Measurements from ENCODE around the gene SHB.

SHB gene

GRCh38 chr9:37951671-37952449, 117.2 kb downstream of the SHB start:
- Histone ChIP-seq H4K91ac (ENCODE audit: low read length) (no peak overlapping the region), H2AFZ (ENCODE audit: low read depth, low read length) (no peak overlapping the region), H3K27me3 (ENCODE audit: control insufficient read depth in 1 of 2, insufficient read depth in 1 of 2, low read length in 2 of 2) (no peaks in the 10 kb centered on the region), H2BK15ac (ENCODE audit: low read depth, poor library complexity, severe bottlenecking) (no peak overlapping the region), H2BK5ac (ENCODE audit: low read depth, low read length, poor library complexity, severe bottlenecking) (no peak overlapping the region), H2BK12ac (ENCODE audit: low read length in 2 of 2) (peak overlapping the region in 1 of 2 experiments; percentile 27), H3K4me3 (ENCODE audit: insufficient read depth in 1 of 2, low read depth in 1 of 2, low read length in 2 of 2) (no peak overlapping the region), H3K4ac (ENCODE audit: low read depth in 1 of 2, low read length in 2 of 2) (no peak overlapping the region), H3K9me3 (ENCODE audit: control insufficient read depth, low read length) (no peaks in the 10 kb centered on the region), H3K4me2 (ENCODE audit: low read length, poor library complexity, severe bottlenecking) (no peak overlapping the region), H3K14ac (ENCODE audit: low read length in 2 of 2) (no peak overlapping the region), H3K79me1 (replicated peaks; ENCODE audit: low read length, poor library complexity, severe bottlenecking) (peaks cover 24% of the 10 kb centered on the region), H3K27ac (ENCODE audit: low read length, poor library complexity, severe bottlenecking) (peak overlapping the region; percentile 4), H2BK120ac (ENCODE audit: low read depth, low read length) (no peak overlapping the region), H3K36me3 (ENCODE audit: control insufficient read depth in 1 of 2, insufficient read depth in 2 of 2, low read depth in 1 of 2, low read length in 2 of 2) (peaks cover 50 to 85% of the 10 kb centered on the region in 2 experiments), H3K23ac (ENCODE audit: low read length in 2 of 2) (no peak overlapping the region), H4K8ac (ENCODE audit: low read length) (no peak overlapping the region), H2AK5ac (ENCODE audit: low read length, severe bottlenecking) (no peak overlapping the region), H3K18ac (ENCODE audit: low read depth in 1 of 2, low read length in 2 of 2) (peak overlapping the region in 1 of 2 experiments; percentile 4), H3K9ac (ENCODE audit: low read length) (peak overlapping the region; percentile 3), H3K4me1 (ENCODE audit: control insufficient read depth, insufficient read depth, low read depth, low read length) (peaks cover 66% of the 10 kb centered on the region)
- WGBS = 91% methylated on average over 10 of the region's 12 CpGs
- DNase-seq = no peak

- Histone ChIP-seq H3K9ac (ENCODE audit: low read length) (no peak overlapping the region), H3K4me3 (ENCODE audit: insufficient read depth in 1 of 2, low read depth in 1 of 2, low read length in 2 of 2) (no peak overlapping the region), H2BK12ac (ENCODE audit: low read length in 2 of 2) (no peak overlapping the region), H3K23ac (ENCODE audit: low read length in 2 of 2) (no peak overlapping the region), H2BK15ac (ENCODE audit: low read depth, poor library complexity, severe bottlenecking) (no peak overlapping the region), H3K4ac (ENCODE audit: low read depth in 1 of 2, low read length in 2 of 2) (no peak overlapping the region), H2BK120ac (ENCODE audit: low read depth, low read length) (no peak overlapping the region), H3K9me3 (ENCODE audit: control insufficient read depth, low read length) (no peaks in the 10 kb centered on the region), H4K91ac (ENCODE audit: low read length) (no peak overlapping the region), H3K36me3 (ENCODE audit: control insufficient read depth in 1 of 2, insufficient read depth in 2 of 2, low read depth in 1 of 2, low read length in 2 of 2) (peaks cover 61 to 87% of the 10 kb centered on the region in 2 experiments), H3K79me1 (replicated peaks; ENCODE audit: low read length, poor library complexity, severe bottlenecking) (peaks cover 29% of the 10 kb centered on the region), H2AK5ac (ENCODE audit: low read length, severe bottlenecking) (peak overlapping the region; percentile 1), H2BK5ac (ENCODE audit: low read depth, low read length, poor library complexity, severe bottlenecking) (no peak overlapping the region), H3K27me3 (ENCODE audit: control insufficient read depth in 1 of 2, insufficient read depth in 1 of 2, low read length in 2 of 2) (no peaks in the 10 kb centered on the region), H3K4me2 (ENCODE audit: low read length, poor library complexity, severe bottlenecking) (no peak overlapping the region), H4K8ac (ENCODE audit: low read length) (no peak overlapping the region), H3K27ac (ENCODE audit: low read length, poor library complexity, severe bottlenecking) (peak overlapping the region; percentile 11), H3K4me1 (ENCODE audit: control insufficient read depth, insufficient read depth, low read depth, low read length) (peaks cover 67% of the 10 kb centered on the region), H2AFZ (ENCODE audit: low read depth, low read length) (no peak overlapping the region), H3K18ac (ENCODE audit: low read depth in 1 of 2, low read length in 2 of 2) (peak overlapping the region in 1 of 2 experiments; percentile 41), H3K14ac (ENCODE audit: low read length in 2 of 2) (no peak overlapping the region)
- DNase-seq = no peak
- 94% methylated on average over 12 of the region's 12 CpGs for WGBS
Measured at GRCh38 chr9:37950561-37950960, 118.5 kb downstream of the SHB start.

- DNase-seq = no peak
- H3K18ac ChIP-seq (ENCODE audit: low read depth in 1 of 2, low read length in 2 of 2) = no peak overlapping the region
- peaks cover 70% of the 10 kb centered on the region for H3K4me1 ChIP-seq (ENCODE audit: control insufficient read depth, insufficient read depth, low read depth, low read length)
- no peak overlapping the region for H2BK120ac ChIP-seq (ENCODE audit: low read depth, low read length)
- no peak overlapping the region for H2BK15ac ChIP-seq (ENCODE audit: low read depth, poor library complexity, severe bottlenecking)
- no peak overlapping the region for H4K8ac ChIP-seq (ENCODE audit: low read length)
- H3K9ac ChIP-seq (ENCODE audit: low read length) = no peak overlapping the region
- H3K4me2 ChIP-seq (ENCODE audit: low read length, poor library complexity, severe bottlenecking) = no peak overlapping the region
- H3K4me3 ChIP-seq (ENCODE audit: insufficient read depth in 1 of 2, low read depth in 1 of 2, low read length in 2 of 2) = no peak overlapping the region
- no peak overlapping the region for H2AK5ac ChIP-seq (ENCODE audit: low read length, severe bottlenecking)
- H3K79me1 ChIP-seq (replicated peaks; ENCODE audit: low read length, poor library complexity, severe bottlenecking) = peaks cover 30% of the 10 kb centered on the region
- no peaks in the 10 kb centered on the region for H3K27me3 ChIP-seq (ENCODE audit: control insufficient read depth in 1 of 2, insufficient read depth in 1 of 2, low read length in 2 of 2)
- H3K4ac ChIP-seq (ENCODE audit: low read depth in 1 of 2, low read length in 2 of 2) = no peak overlapping the region
- H3K14ac ChIP-seq (ENCODE audit: low read length in 2 of 2) = no peak overlapping the region
- H2BK5ac ChIP-seq (ENCODE audit: low read depth, low read length, poor library complexity, severe bottlenecking) = no peak overlapping the region
- peaks cover 61 to 86% of the 10 kb centered on the region in 2 experiments for H3K36me3 ChIP-seq (ENCODE audit: control insufficient read depth in 1 of 2, insufficient read depth in 2 of 2, low read depth in 1 of 2, low read length in 2 of 2)
- H3K27ac ChIP-seq (ENCODE audit: low read length, poor library complexity, severe bottlenecking) = peak overlapping the region; percentile 35
- H2AFZ ChIP-seq (ENCODE audit: low read depth, low read length) = no peak overlapping the region
- no peak overlapping the region for H4K91ac ChIP-seq (ENCODE audit: low read length)
- no peaks in the 10 kb centered on the region for H3K9me3 ChIP-seq (ENCODE audit: control insufficient read depth, low read length)
- no peak overlapping the region for H3K23ac ChIP-seq (ENCODE audit: low read length in 2 of 2)
- 79% methylated on average over 8 of the region's 8 CpGs for WGBS
- no peak overlapping the region for H2BK12ac ChIP-seq (ENCODE audit: low read length in 2 of 2)
Measured at GRCh38 chr9:37949576-37949975, 119.5 kb downstream of the SHB start.

DNA sequence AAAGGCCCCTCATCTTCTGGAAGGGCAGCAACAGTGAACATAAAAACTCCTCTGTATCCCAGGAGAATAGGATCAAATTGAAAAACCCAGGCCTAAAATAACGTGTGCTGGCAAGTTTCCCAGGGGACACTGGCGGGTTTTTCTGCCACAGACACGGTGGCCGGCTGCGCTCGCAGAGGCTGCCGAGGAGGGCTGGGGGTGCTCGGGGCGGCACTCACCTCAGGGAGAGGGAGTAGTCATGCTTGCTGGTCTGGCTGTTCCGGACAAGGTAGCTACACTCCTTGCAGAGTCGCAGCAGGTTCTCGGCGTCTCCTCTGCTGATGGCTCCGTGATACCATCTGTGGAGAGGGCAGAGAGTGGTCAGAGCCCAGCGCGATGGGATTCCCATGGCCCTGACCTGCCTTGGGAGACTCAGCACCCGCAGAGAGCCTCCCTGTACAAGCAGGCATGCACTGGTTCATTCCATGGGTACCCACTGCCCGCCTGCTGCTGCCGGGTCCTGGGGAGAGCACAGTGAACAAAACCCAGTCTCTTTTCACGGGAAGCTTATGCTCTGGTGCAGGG, 120.5 kb downstream of the SHB start:
- no peak overlapping the region for H3K4me3 ChIP-seq (ENCODE audit: insufficient read depth in 1 of 2, low read depth in 1 of 2, low read length in 2 of 2)
- peaks cover 59 to 90% of the 10 kb centered on the region in 2 experiments for H3K36me3 ChIP-seq (ENCODE audit: control insufficient read depth in 1 of 2, insufficient read depth in 2 of 2, low read depth in 1 of 2, low read length in 2 of 2)
- WGBS = 97% methylated on average over 20 of the region's 20 CpGs
- no peak overlapping the region for H3K14ac ChIP-seq (ENCODE audit: low read length in 2 of 2)
- no peak overlapping the region for H3K27ac ChIP-seq (ENCODE audit: low read length, poor library complexity, severe bottlenecking)
- H3K27me3 ChIP-seq (ENCODE audit: control insufficient read depth in 1 of 2, insufficient read depth in 1 of 2, low read length in 2 of 2) = no peaks in the 10 kb centered on the region
- H3K4me2 ChIP-seq (ENCODE audit: low read length, poor library complexity, severe bottlenecking) = no peak overlapping the region
- no peak overlapping the region for H2BK15ac ChIP-seq (ENCODE audit: low read depth, poor library complexity, severe bottlenecking)
- no peak overlapping the region for H3K23ac ChIP-seq (ENCODE audit: low read length in 2 of 2)
- no peak overlapping the region for H3K18ac ChIP-seq (ENCODE audit: low read depth in 1 of 2, low read length in 2 of 2)
- peaks cover 30% of the 10 kb centered on the region for H3K79me1 ChIP-seq (replicated peaks; ENCODE audit: low read length, poor library complexity, severe bottlenecking)
- H3K4me1 ChIP-seq (ENCODE audit: control insufficient read depth, insufficient read depth, low read depth, low read length) = peaks cover 71% of the 10 kb centered on the region
- no peak overlapping the region for H2BK5ac ChIP-seq (ENCODE audit: low read depth, low read length, poor library complexity, severe bottlenecking)
- DNase-seq = no peak
- no peak overlapping the region for H2BK12ac ChIP-seq (ENCODE audit: low read length in 2 of 2)
- H4K8ac ChIP-seq (ENCODE audit: low read length) = peak overlapping the region; percentile 12
- H3K9ac ChIP-seq (ENCODE audit: low read length) = no peak overlapping the region
- H2AK5ac ChIP-seq (ENCODE audit: low read length, severe bottlenecking) = peak overlapping the region; percentile 5
- H3K9me3 ChIP-seq (ENCODE audit: control insufficient read depth, low read length) = no peaks in the 10 kb centered on the region
- H4K91ac ChIP-seq (ENCODE audit: low read length) = peak overlapping the region; percentile 34
- H2AFZ ChIP-seq (ENCODE audit: low read depth, low read length) = no peak overlapping the region
- no peak overlapping the region for H2BK120ac ChIP-seq (ENCODE audit: low read depth, low read length)
- peak overlapping the region in 1 of 2 experiments; percentile 18 for H3K4ac ChIP-seq (ENCODE audit: low read depth in 1 of 2, low read length in 2 of 2)

Data from mesenchymal stem cell (in vitro differentiated cells and primary cell).